HCT116 (cell line): Measurements from ENCODE around the gene ANKRD13D. TPM values are rescaled to one million over a fixed set of nuclear protein-coding genes. Genes with fewer than 3 reads are reported as not detected.

Experiments used
- ATAC-seq: fragments of 200-7000 bp; cut with Tn5 transposase; 2 replicates; pipeline ENCODE4 v1.9.1; 2020; ENCODE audit warnings: mild to moderate bottlenecking, moderate library complexity
- BruUV-seq: library from RNA; stranded (reverse); fragments of 400-500 nt; replicated peaks from 2 replicates; lab custom pipeline; 2021; lab: Mats Ljungman, UMichigan
- CTCF ChIA-PET: fragments of 300-600 bp; sonication (Branson Sonifier 250); formaldehyde crosslinking; loops from one replicate; lab custom pipeline; 2021; ENCODE audit warnings: antibody characterized with exemption; lab: Charles Lee
- POLR2A ChIA-PET: fragments of 300-600, 350-600 bp; sonication (Branson Sonifier 250); formaldehyde crosslinking; loops from one replicate; lab custom pipeline; 2021; ENCODE audit warnings: antibody characterized with exemption; lab: Charles Lee
- RAD21 ChIA-PET, 2 experiments: fragments of 300-600 bp; sonication (Branson Sonifier 250); formaldehyde crosslinking; loops; one replicate each; lab custom pipeline; 2023; ENCODE audit warnings: low total read pairs in 2 of 2; ENCODE audit not compliant: uncharacterized antibody in 2 of 2, unreplicated experiment in 2 of 2, low non-redundant PET in 1 of 2; lab: Charles Lee
- DNase-seq: peaks from one replicate; pipeline ENCODE4 v3.0.0-alpha.2; 2010; ENCODE audit warnings: low read depth, low spot score
- H2AFZ ChIP-seq: fragments of 200-600 bp; shearing (Covaris generic), sonication (generic); 2 replicates; pipeline ENCODE4 v1.6.1; 2017; ENCODE audit warnings: low read depth, mixed run types, mixed read lengths, antibody characterized with exemption, low read length; ENCODE audit not compliant: poor library complexity, severe bottlenecking
- H3K27ac ChIP-seq: 2 replicates; pipeline ENCODE4 v1.5.1; 2012; ENCODE audit warnings: low read depth, low read length
- H3K27me3 ChIP-seq: fragments of 200-600 bp; sonication (generic); 2 replicates; pipeline ENCODE4 v1.6.1; 2016; ENCODE audit warnings: mixed run types, low read length, mixed read lengths; ENCODE audit not compliant: insufficient read depth
- H3K36me3 ChIP-seq, 2 experiments: fragments of 200-500 bp in 1 of 2; fragments of 200-600 bp in 1 of 2; sonication (Bioruptor generic) in 1 of 2; sonication (generic) in 1 of 2; 2 replicates each; pipeline versions ENCODE4 v1.5.1 to v1.6.1; 2014 to 2016; ENCODE audit warnings: low read length in 2 of 2, inconsistent platforms in 1 of 2, mixed read lengths in 1 of 2, mixed run types in 1 of 2; ENCODE audit not compliant: insufficient read depth in 2 of 2, control insufficient read depth in 1 of 2
- H3K4me1 ChIP-seq, 2 experiments: fragments of 200-600 bp in 1 of 2; sonication (generic) in 1 of 2; 2 replicates each; pipeline versions ENCODE4 v1.5.1 to v1.6.1; 2012 to 2017; ENCODE audit warnings: low read length in 2 of 2, inconsistent platforms in 1 of 2, mild to moderate bottlenecking in 1 of 2, mixed read lengths in 1 of 2, mixed run types in 1 of 2, moderate library complexity in 1 of 2; ENCODE audit not compliant: insufficient read depth in 2 of 2, control insufficient read depth in 1 of 2
- H3K4me2 ChIP-seq: fragments of 200-600 bp; sonication (generic); 2 replicates; pipeline ENCODE4 v1.6.1; 2017; ENCODE audit warnings: mixed run types, low read length, mixed read lengths
- H3K4me3 ChIP-seq, 2 experiments: fragments of 200-600 bp in 1 of 2; sonication (generic) in 1 of 2; replicated peaks in 1 of 2; 2 replicates each; pipeline ENCODE4 v1.5.1; 2011 to 2016; ENCODE audit warnings: low read length in 2 of 2, control low read depth in 1 of 2, low read depth in 1 of 2, mild to moderate bottlenecking in 1 of 2, mixed read lengths in 1 of 2, mixed run types in 1 of 2
- H3K79me2 ChIP-seq: fragments of 200-600 bp; sonication (generic); 2 replicates; pipeline ENCODE4 v1.6.1; 2017; ENCODE audit warnings: mild to moderate bottlenecking, mixed run types, low read length, moderate library complexity, mixed read lengths; ENCODE audit not compliant: insufficient read depth
- H3K9ac ChIP-seq: fragments of 200-600 bp; sonication (generic); 2 replicates; pipeline ENCODE4 v1.6.1; 2016; ENCODE audit warnings: low read length, mixed read lengths
- H3K9me2 ChIP-seq: fragments of 200-600 bp; sonication (generic), shearing (Covaris generic); 2 replicates; pipeline ENCODE4 v1.6.1; 2017; ENCODE audit warnings: mixed run types, mild to moderate bottlenecking, moderate library complexity; ENCODE audit not compliant: insufficient read depth
- H3K9me3 ChIP-seq, 2 experiments: fragments of 200-500 bp in 1 of 2; fragments of 200-600 bp in 1 of 2; sonication (Bioruptor generic) in 1 of 2; sonication (generic) in 1 of 2; 2 replicates each; pipeline ENCODE4 v1.6.1; 2014 to 2017; ENCODE audit warnings: low read length in 2 of 2, mixed read lengths in 2 of 2, inconsistent platforms in 1 of 2, low read depth in 1 of 2, mild to moderate bottlenecking in 1 of 2, mixed run types in 1 of 2, moderate library complexity in 1 of 2; ENCODE audit not compliant: control insufficient read depth in 1 of 2, insufficient read depth in 1 of 2
- H4K20me1 ChIP-seq: fragments of 200-600 bp; sonication (generic), shearing (Covaris generic); 2 replicates; pipeline ENCODE4 v1.6.1; 2017; ENCODE audit warnings: mixed run types, mild to moderate bottlenecking, moderate library complexity; ENCODE audit not compliant: insufficient read depth
- CBX3 ChIP-seq: IDR thresholded peaks from 2 replicates; pipeline ENCODE4 v1.6.1; 2012; ENCODE audit warnings: low read depth
- CEBPB ChIP-seq: IDR thresholded peaks from 2 replicates; pipeline ENCODE4 v1.6.1; 2012; ENCODE audit warnings: low read depth
- EGR1 ChIP-seq: IDR thresholded peaks from 2 replicates; pipeline ENCODE4 v1.6.1; 2012; ENCODE audit warnings: low read depth
- ELF1 ChIP-seq: IDR thresholded peaks from 2 replicates; pipeline ENCODE4 v1.6.1; 2012; ENCODE audit warnings: low read depth, borderline replicate concordance
- EZH2 ChIP-seq: fragments of 200-600 bp; sonication (generic); IDR thresholded peaks from 2 replicates; pipeline ENCODE4 v1.6.1; 2017; ENCODE audit warnings: antibody characterized with exemption, mixed run types
- EZH2phosphoT487 ChIP-seq: fragments of 200-600 bp; IDR thresholded peaks from 2 replicates; pipeline ENCODE4 v1.6.1; 2018; ENCODE audit warnings: antibody characterized with exemption, borderline replicate concordance
- FOSL1 ChIP-seq: IDR thresholded peaks from 2 replicates; pipeline ENCODE4 v1.6.1; 2012; ENCODE audit warnings: low read depth
- JUND ChIP-seq: IDR thresholded peaks from 2 replicates; pipeline ENCODE4 v1.6.1; 2012
- POLR2A ChIP-seq: IDR thresholded peaks from 2 replicates; pipeline ENCODE4 v1.7.0; 2011; ENCODE audit warnings: borderline replicate concordance; ENCODE audit not compliant: insufficient read depth, insufficient read length; ENCODE audit errors: extremely low read depth
- POLR2AphosphoS5 ChIP-seq: IDR thresholded peaks from 2 replicates; pipeline ENCODE4 v1.6.1; 2011; ENCODE audit warnings: mild to moderate bottlenecking, low read depth, low read length, moderate library complexity
- RAD21 ChIP-seq: IDR thresholded peaks from 2 replicates; pipeline ENCODE4 v1.6.1; 2012; ENCODE audit warnings: low read depth, mild to moderate bottlenecking
- SP1 ChIP-seq: IDR thresholded peaks from 2 replicates; pipeline ENCODE4 v1.6.1; 2012; ENCODE audit warnings: low read depth
- SRF ChIP-seq: IDR thresholded peaks from 2 replicates; pipeline ENCODE4 v1.6.1; 2012; ENCODE audit warnings: low read depth
- TCF7L2 ChIP-seq: IDR thresholded peaks from 2 replicates; pipeline ENCODE4 v1.7.0; 2011; ENCODE audit warnings: borderline replicate concordance, inconsistent platforms; ENCODE audit not compliant: insufficient read depth, insufficient read length; ENCODE audit errors: extremely low read depth
- YY1 ChIP-seq: IDR thresholded peaks from 2 replicates; pipeline ENCODE4 v1.6.1; 2011; ENCODE audit warnings: low read length, low read depth, moderate library complexity, mild to moderate bottlenecking; ENCODE audit not compliant: insufficient replicate concordance; ENCODE audit errors: extremely low read depth
- ZNF274 ChIP-seq: fragments of 200-500 bp; sonication (Bioruptor generic); IDR thresholded peaks from 2 replicates; pipeline ENCODE4 v1.6.1; 2014; ENCODE audit warnings: mild to moderate bottlenecking, low read depth, low read length, inconsistent platforms
- intact Hi-C: fragments of 100-400 bp; cut with micrococcal nuclease; formaldehyde crosslinking; loops from 2 replicates; pipeline ENCODE4 v1.10.0; 2022
- total RNA-seq: library from RNA; stranded (reverse); gene quantifications from one replicate; pipeline ENCODE4 v1.2.1, GENCODE V29; 2021; ENCODE audit not compliant: unreplicated experiment
- TF ChIP-seq, protein P1 (sequence below): IDR thresholded peaks from 2 replicates; pipeline ENCODE4 v1.6.1; 2012; ENCODE audit warnings: low read depth
- TF ChIP-seq, protein P2 (sequence below): IDR thresholded peaks from 2 replicates; pipeline ENCODE4 v1.6.1; 2012
- TF ChIP-seq, protein P3 (sequence below), 3 experiments: fragments of 200-600 bp in 1 of 3; sonication (generic) in 1 of 3; IDR thresholded peaks in 2 of 3; conservative IDR thresholded peaks in 1 of 3; 2 replicates each; pipeline ENCODE4 v1.5.1; 2012 to 2017; ENCODE audit warnings: low read depth in 2 of 3, low read length in 2 of 3, antibody characterized with exemption in 1 of 3, borderline replicate concordance in 1 of 3, control low read depth in 1 of 3, mild to moderate bottlenecking in 1 of 3, mixed read lengths in 1 of 3, mixed run types in 1 of 3, moderate library complexity in 1 of 3; ENCODE audit not compliant: insufficient read depth in 1 of 3
- TF ChIP-seq, protein P4 (sequence below): IDR thresholded peaks from 2 replicates; pipeline ENCODE4 v1.6.1; 2012

ANKRD13D gene
- total RNA-seq, 1 experiment from 2014 or later, result 61.1 TPM

DNA sequence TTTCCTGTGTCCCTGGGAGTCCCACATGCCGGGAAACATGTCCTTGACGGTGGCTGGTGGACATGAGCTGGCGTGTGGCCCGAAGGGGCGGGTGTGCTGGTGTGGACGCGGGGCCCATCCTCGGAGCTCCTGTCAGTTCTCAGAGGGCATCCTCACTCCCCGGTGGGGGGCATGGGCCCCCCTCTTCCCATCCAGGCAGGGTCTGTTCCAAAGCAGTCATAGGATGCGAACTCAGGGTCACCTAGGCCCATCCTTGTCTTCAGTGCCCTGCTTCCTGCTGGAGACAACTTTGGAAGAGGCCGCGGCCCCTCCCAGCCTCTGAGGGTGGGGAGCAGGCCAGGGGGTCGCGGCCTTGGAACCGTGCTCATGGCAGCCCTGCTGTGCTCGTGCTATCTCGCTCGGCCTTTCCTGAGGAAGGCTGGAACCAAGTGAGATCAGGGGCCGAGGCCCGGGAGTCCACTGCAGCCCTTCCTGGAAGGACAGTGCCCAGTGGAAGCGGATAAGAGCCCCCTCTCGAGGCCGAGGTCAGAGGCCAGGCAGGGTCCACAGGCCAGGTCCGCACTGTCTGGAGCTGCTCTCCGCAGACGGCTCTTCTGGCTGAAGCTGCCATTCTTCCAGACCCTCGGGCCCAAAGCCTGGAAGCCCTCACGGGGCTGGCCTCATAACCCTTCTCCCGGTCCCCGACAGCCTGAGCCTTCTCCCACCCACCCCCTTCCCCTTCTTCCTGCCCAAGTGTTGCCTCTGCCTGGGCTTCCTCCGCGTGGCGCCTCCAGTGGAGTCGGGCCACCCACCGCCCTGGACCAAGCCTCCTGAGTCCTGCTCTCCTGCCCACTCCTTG is 14.1 kb upstream of the ANKRD13D start:
- no peak overlapping the region for H3K9ac ChIP-seq
- RAD21 ChIA-PET, result no interaction called here
- ATAC-seq, result no peak

More for the DNA sequence above, 14.1 kb upstream of the ANKRD13D start:
- TF ChIP-seq POLR2AphosphoS5, result no peak
- no peak for TF ChIP-seq RAD21
- no peak for TF ChIP-seq CEBPB
- TF ChIP-seq EZH2, result no peak
- TF ChIP-seq, protein P1, sequence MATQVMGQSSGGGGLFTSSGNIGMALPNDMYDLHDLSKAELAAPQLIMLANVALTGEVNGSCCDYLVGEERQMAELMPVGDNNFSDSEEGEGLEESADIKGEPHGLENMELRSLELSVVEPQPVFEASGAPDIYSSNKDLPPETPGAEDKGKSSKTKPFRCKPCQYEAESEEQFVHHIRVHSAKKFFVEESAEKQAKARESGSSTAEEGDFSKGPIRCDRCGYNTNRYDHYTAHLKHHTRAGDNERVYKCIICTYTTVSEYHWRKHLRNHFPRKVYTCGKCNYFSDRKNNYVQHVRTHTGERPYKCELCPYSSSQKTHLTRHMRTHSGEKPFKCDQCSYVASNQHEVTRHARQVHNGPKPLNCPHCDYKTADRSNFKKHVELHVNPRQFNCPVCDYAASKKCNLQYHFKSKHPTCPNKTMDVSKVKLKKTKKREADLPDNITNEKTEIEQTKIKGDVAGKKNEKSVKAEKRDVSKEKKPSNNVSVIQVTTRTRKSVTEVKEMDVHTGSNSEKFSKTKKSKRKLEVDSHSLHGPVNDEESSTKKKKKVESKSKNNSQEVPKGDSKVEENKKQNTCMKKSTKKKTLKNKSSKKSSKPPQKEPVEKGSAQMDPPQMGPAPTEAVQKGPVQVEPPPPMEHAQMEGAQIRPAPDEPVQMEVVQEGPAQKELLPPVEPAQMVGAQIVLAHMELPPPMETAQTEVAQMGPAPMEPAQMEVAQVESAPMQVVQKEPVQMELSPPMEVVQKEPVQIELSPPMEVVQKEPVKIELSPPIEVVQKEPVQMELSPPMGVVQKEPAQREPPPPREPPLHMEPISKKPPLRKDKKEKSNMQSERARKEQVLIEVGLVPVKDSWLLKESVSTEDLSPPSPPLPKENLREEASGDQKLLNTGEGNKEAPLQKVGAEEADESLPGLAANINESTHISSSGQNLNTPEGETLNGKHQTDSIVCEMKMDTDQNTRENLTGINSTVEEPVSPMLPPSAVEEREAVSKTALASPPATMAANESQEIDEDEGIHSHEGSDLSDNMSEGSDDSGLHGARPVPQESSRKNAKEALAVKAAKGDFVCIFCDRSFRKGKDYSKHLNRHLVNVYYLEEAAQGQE, result no peak
- no peak for TF ChIP-seq SP1
- TF ChIP-seq, protein P2, sequence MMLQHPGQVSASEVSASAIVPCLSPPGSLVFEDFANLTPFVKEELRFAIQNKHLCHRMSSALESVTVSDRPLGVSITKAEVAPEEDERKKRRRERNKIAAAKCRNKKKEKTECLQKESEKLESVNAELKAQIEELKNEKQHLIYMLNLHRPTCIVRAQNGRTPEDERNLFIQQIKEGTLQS, result no peak
- no peak for TF ChIP-seq SRF
- TF ChIP-seq, protein P3, sequence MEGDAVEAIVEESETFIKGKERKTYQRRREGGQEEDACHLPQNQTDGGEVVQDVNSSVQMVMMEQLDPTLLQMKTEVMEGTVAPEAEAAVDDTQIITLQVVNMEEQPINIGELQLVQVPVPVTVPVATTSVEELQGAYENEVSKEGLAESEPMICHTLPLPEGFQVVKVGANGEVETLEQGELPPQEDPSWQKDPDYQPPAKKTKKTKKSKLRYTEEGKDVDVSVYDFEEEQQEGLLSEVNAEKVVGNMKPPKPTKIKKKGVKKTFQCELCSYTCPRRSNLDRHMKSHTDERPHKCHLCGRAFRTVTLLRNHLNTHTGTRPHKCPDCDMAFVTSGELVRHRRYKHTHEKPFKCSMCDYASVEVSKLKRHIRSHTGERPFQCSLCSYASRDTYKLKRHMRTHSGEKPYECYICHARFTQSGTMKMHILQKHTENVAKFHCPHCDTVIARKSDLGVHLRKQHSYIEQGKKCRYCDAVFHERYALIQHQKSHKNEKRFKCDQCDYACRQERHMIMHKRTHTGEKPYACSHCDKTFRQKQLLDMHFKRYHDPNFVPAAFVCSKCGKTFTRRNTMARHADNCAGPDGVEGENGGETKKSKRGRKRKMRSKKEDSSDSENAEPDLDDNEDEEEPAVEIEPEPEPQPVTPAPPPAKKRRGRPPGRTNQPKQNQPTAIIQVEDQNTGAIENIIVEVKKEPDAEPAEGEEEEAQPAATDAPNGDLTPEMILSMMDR (IDR thresholded peaks at IDR 0.05 in 2 of 3, conservative IDR thresholded peaks at IDR 0.05 in 1 of 3; ENCODE audit: borderline replicate concordance in 1 of 3, insufficient read depth in 1 of 3, low read depth in 2 of 3, low read length in 2 of 3), result no peak
- no peak for TF ChIP-seq JUND
- no peak for TF ChIP-seq ZNF274
- TF ChIP-seq, protein P4, sequence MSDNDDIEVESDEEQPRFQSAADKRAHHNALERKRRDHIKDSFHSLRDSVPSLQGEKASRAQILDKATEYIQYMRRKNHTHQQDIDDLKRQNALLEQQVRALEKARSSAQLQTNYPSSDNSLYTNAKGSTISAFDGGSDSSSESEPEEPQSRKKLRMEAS, result no peak
- no peak for TF ChIP-seq POLR2A
- TF ChIP-seq EZH2phosphoT487, result no peak
- TF ChIP-seq EGR1, result no peak
- no peak for TF ChIP-seq TCF7L2
- TF ChIP-seq ELF1, result no peak
- no peak for TF ChIP-seq YY1
- TF ChIP-seq CBX3, result no peak
- no peak for TF ChIP-seq FOSL1
- DNase-seq, result no peak
- Histone ChIP-seq H3K79me2 (peaks cover 85% of the 10 kb centered on the region), H3K4me2 (no peak overlapping the region), H3K27ac (no peak overlapping the region; the same call in 1 of the 2 replicates), H3K9me3 (no peaks in the 10 kb centered on the region), H4K20me1 (no peaks in the 10 kb centered on the region), H3K36me3 (peaks cover 7 to 10% of the 10 kb centered on the region in 2 experiments; a peak in 3 of 4 replicates), H3K9me2 (no peaks in the 10 kb centered on the region), H3K27me3 (no peaks in the 10 kb centered on the region), H2AFZ (no peak overlapping the region), H3K4me3 (no peak overlapping the region), H3K4me1 (peaks cover 4 to 19% of the 10 kb centered on the region in 2 experiments)
- CTCF ChIA-PET, result no interaction called here
- intact Hi-C loops, result no loop called here
- BruUV-seq, result no TSS peak
- POLR2A ChIA-PET, result no interaction called here
